IPS DF 4.7 (cell line): ENCODE measurements around the gene TNNC1.
A peak's percentile ranks its signal among the peaks of the same experiment; 100 is the strongest.

Source experiments
- DNase-seq: peaks from one replicate; pipeline ENCODE4 v3.0.0-alpha.2; 2013; ENCODE audit warnings: low spot score; ENCODE audit errors: extremely low read depth

TNNC1 gene

DNA sequence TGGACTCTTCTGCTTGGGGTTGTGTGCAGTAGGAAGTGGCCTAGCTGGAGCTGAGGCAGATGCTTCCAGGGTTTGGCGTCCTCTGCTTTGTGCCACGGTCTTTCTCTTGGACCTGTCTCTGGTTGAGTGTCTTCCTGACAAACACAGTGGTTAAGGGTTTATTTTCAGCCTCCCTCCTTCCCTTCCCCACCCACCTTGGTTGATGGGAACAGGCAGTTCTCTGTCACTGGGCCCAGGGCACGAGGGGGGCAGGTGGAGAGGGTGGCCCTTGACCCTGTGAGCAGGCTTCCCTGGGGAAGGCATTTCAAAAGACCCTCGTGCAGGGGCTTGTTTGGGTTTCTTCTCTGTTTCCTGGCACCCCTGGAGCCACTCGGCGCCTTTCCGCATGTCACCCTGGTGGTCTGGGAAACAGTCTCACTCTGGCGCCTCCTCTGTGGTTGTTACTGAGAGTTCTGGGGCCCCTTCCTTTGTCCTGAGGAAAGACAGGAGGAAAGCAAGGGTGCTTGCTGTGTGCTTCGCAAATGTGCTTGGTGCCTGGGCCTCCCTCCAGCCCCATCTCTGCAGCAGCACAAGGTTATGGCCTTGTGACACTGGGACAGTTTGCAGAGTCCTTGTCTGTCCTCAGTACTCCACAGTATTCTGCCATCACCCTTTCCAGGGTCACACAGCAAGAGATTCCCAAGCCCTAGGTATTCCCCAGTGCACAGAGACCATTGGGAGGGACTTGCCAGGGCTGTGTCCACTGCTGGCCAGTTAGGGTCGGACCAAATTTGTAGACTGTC, 31.0 kb upstream of the TNNC1 start:
- DNase-seq = no peak

DNA sequence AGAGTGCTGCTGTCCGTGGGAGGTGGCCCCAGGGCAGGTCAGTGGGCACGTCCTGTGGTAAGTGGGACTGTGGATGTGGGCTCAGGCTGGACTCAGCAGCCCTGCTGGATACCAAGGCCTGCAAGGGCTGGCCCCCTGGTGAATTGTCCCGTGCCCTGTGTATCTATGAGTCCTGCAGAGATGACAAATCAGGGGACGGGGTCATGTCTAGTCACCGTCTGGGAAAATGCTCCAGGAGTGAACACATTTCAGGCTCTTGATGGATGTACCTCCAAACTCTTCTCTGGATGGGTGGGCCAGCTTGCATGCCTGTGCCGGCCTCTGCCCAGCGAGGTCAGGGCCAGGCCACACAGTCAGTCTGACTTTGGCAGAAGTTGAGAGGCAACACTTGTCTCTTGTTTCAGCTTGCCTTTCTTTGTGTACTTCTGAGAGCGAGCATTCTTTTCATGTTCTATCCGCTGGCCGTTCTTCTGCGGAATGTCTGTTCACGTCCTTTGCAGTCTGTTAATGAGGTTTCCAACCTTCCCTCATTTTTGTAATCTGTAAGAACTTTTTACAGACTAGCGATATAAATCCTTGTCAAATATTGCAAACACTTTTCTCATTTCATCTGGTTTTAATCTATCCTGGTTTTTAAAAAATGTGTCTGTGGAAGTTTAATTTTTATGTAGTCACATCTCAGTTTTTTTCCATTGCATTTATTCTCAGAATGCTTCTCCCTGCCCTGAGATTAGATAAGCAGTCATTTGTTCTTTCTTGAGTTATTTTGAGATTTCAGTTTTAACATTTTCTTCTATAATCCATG, 29.9 kb upstream of the TNNC1 start:
- DNase-seq = no peak

DNA sequence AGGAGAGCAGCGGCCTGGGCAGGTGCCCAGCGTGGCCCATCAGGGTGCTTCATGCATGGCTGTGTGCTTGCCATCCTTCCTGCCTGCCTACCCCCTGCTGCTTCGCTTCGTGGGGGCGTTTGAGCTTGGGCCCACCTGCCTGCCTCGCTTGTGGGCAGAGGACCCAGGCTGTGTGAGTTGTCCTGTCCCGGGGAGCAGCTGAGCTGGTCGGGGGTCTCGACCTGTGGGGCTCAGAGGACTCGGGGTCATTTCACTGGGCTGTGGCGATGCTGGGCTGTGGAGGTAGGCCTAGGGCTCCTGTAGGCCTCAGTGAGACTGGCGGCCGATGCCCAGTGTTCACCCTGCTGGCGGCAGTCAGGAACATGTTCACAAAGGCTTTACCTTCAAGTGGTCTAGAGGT, 29.2 kb upstream of the TNNC1 start:
- DNase-seq = no peak

- DNase-seq = peak; percentile 28
These were observed 28.1 kb upstream of the TNNC1 start for GRCh38 chr3:52481819-52482521.

- DNase-seq = no peak
These were observed 27.2 kb upstream of the TNNC1 start for GRCh38 chr3:52480768-52481715.

DNA sequence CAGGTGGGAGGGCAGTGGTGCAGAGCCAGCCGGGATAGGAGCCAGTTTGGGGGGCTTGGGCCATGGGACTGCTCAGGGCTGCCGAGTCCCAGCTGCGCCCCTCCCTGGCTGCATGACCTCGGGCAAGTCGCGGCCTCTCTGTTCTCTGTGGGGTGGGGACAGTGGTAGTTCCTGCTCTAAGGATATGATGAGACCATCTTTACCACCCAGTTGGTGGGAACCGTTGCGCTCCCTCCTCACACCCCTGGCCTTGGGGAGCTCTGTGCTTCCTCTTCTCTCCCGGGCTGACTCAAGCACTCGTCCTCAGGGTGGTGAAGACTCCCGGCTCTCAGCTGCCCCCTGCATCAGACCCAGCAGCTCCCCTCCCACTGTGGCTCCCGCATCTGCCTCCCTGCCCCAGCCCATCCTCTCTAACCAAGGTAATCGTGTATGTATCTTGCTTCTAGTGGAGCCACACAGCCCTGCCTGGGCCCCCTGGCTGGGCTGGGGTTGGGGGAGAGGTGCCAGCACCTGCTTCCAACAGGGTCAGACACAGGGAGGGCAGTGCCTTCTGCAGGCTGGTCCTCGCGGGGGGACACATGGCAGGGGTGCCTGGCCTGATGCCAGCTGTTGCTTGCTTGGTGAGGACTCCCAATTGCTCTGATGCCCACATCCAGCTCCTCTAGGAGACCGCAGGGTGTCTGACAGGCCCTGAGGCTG, 26.2 kb upstream of the TNNC1 start:
- DNase-seq = no peak

GRCh38 chr3:52479037-52479876, 25.4 kb upstream of the TNNC1 start:
- DNase-seq = no peak

DNA sequence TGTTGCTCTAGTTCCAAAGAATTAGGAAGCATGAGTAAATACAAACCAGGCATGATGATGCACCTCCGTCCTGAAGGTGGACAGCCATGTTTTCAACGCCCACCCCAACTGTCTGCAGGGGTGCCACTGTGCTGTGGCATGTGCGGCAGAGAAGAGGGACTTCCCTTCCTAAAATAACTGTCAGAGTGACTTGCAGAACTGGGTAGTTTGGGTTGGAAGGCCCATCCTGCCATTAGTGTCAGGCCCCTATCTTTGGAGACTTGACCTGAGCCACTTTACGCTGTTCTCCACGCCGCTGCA, 23.9 kb upstream of the TNNC1 start:
- no peak for DNase-seq

DNA sequence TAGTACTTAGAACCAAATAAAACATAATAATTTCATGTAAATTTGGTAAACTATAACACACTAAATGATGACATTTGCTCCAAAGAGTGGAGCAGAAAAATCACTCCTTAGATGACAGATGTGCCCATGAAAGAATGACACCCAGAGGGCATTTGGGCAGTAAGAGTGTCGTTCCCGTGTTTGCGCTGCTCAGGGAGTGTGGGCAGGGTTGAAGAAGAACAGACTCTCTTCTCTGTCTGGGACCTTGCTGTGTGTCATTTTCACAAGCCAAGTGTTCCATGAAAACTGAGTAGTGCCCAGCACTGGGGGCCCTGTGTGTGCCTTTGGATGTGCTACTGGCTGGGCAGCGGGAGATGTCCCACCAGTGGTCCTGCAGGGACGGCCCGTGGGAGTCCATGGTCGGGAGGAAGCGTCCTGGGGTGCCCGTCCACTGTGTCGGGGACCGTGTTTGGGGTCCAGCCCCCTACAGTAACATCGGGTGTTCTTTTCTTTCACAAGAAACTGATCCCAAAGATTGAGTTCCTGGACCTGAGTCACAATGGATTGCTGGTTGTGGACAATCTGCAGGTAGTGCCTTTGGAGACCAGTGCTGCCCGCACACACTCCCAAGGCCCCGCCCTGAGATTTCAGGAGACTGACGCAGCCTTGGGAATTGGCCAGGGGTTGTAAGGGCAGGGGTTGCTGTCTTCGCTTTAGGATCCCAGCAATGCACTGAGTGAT, 23.4 kb upstream of the TNNC1 start:
- no peak for DNase-seq

GRCh38 chr3:52473026-52473425, 19.2 kb upstream of the TNNC1 start:
- no peak for DNase-seq

GRCh38 chr3:52472239-52473000, 18.6 kb upstream of the TNNC1 start:
- DNase-seq = no peak

DNA sequence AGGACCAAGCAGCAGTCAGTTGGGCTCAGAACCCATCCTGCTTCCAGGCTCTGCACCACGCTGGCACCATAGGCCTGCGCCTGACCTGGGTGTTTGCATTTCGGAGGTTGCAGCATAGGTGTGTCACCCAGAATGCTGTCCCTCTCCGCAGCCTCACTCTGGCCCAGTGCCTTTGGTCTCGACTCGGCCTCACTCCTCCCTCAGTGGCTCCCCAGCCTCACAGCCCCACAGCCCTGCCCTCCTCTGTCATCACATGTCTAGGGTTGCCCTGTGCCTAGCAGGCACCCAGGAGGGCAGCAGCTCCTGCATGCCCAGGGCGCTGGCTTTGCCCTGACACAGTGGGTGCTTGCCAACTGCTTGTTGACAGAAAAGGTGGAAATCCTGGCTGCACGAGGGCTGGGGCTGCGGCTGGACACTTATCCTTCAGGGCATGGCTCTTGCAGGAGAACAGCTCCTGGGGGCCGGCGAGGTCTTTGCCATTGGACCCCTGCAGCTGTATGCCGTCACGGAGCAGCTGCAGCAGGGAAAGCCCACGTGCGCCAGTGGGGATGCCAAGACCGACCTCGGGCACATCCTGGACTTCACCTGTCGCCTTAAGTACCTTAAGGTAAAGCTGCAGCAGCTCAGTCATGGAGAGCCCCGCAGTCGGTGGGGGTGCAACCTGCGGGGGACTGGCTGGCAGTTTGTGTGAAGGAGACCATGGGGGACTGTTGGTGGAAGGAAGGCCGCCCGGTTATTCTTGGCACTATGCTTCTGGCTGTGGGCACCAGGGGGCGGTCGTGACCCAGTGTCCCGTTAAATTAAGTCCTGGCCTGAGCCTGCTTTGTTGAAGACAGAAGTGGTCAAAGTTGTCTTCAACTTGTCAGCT, 17.8 kb upstream of the TNNC1 start:
- DNase-seq = no peak

- DNase-seq = no peak
These were observed 17.1 kb upstream of the TNNC1 start for GRCh38 chr3:52470920-52471319.

DNA sequence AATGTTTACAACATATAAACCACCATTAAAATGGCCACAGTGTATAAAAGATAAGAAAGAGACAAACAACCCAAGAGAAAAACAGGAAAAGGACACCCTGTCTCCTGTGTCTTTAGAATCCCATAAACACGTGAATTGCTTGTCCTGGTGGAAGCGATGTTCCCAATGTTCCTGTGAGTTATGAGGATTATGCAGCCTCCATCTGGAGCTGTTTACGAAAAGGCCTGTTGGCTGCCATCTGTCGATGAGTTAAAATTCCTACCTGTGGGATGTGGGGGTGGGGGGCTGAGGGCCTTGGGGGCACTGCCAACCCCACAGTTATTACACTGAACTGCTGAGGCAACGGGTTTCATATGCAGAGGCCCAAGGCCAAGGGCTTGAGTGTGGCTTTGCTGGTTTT, 15.2 kb upstream of the TNNC1 start:
- no peak for DNase-seq

- DNase-seq = no peak
These were observed 14.5 kb upstream of the TNNC1 start for GRCh38 chr3:52468336-52468735.

DNA sequence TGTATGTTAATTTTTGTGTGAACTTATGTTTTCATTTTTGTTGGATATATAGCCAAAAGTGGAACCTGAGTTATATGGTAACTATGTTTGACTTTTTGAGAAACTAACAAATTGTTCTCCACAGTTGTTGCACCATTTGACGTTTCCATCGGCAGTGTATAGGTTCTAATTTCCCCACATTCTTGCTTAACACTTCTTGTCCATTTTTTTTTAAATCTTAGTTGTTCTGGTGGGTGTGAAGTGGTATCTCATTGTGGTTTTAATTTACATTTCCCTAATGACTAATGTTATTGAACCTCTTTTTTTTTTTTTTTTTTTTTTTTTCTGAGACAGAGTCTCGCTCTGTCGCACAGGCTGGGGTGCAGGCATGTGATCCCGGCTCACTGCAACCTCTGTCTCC, 9.6 kb upstream of the TNNC1 start:
- DNase-seq = no peak

GRCh38 chr3:52461874-52462273, 8.0 kb upstream of the TNNC1 start:
- no peak for DNase-seq
